Midbrain (tissue), 1 donor: ENCODE results near the gene CCNO.

Experiments
- DNase-seq: peaks from one replicate; lab custom pipeline; 2025; lab: John Stamatoyannopoulos, UW

CCNO gene

GRCh38 chr5:55232985-55233928 is at the start of gene CCNO:
CCNO (minus strand) TSS chr5:55233608; CDS start chr5:55233523, 85 bp downstream.
- DNase-seq = peak; percentile 26

- DNase-seq = no peak
Measured at GRCh38 chr5:55278778-55279177, 45.4 kb upstream of the CCNO start.

DNA sequence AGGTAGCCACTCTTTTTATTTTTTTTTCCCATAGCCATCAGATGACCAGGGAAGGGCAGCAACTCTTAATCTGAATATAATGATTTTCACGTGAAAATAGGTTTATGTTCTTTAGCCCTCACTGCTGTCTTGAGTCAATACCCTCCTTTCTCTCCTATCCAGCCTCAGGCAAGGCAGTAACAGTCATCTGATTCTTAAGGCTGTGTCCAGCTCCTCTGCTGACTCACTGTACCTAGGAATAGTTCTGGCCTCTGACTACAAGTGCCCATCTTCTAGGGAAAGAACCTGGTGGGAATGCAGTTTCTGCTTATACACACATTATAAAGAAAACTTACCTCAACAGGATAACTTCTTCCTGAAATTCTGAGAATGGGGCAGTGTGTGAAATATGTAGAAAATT is 43.4 kb upstream of the CCNO start:
- DNase-seq = no peak

DNA sequence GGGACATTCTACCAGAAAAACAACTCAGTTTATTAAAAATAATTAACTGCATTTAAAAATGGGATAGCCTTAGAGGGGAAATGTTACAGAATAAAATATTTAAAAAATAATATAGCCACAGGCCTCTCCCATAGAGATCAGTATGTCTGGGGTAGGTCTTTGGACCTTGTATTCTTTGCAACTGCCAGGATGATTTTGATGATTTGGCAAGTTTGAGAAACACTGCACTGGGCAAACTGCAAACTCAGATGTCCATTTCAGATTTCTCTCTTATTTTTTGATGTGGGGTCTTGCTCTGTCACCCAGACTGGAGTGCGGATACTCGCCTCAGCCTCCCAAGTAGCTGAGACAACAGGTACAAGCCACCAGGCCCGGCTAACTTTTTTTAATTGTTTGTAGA is 24.9 kb upstream of the CCNO start:
- no peak for DNase-seq

GRCh38 chr5:55254802-55255201 is 21.4 kb upstream of the CCNO start:
- DNase-seq = no peak

GRCh38 chr5:55250064-55250463 is 16.7 kb upstream of the CCNO start:
- no peak for DNase-seq

DNA sequence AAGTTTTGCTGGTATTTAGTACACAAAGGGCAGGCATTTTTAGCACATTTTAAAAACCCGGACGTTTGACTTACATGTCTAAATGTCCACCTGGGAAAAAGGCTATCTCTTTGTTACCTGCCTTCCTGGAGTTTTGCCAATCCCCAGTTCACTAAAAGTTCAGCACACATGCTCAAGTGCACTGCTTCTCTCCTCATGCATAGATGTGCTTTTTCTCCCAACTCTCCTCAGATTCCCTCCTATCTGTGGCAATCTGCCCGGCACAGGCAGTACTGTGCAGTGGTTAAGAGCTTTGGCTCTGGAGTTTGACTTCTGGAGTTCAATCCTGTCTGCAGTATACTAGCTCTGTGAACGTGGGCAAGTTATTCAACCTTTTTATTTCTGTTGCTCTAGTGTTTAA is 8.3 kb upstream of the CCNO start:
- no peak for DNase-seq

DNA sequence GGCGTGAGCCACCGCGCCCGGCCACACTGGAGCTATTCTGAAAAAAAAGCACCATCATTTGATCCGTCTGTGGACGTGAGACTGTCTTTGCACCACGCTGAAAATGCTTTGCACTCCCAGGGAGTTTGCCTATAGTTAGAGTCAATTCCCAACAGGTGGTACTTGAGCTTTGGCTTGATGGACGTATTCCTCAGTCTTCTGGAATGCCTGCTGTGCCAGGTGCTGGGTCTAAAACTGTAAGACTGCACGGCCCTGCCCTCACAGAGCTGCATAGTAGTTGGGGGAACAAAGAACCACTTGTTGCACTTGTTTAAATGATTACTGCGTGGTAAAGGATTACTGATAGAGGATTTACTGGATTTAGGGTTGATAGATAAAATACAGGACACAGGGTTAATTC is 3.4 kb upstream of the CCNO start:
- DNase-seq = no peak

DNA sequence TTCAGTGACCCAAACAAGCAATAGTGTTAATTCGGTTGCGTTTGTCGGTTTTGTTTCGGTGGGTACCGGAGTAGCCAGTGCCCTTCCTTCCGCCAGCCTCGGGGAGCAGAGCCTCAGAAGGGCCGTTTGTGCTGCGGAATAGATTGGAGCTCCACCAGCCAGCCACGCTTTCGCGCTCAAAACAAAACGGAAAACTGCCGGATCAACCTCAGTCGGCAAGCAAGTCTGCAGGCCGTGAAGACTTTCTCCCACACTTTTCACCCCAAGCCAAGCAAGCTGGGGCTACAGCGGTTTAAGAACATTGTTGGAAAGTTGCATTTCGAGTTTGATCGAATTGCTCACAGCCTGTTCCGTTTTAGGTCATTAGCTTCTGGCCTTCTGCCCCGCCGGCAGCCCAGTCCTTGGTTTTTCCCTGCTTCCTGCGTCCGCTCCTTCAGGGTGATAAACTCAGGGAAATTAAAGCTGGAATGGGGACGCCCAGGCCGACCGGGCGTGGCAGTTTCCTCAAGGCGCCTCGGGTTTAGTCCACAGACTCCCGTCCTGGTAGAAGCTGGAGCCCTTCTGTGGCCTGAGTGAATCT is 803 bp upstream of the CCNO start:
- no peak for DNase-seq

DNA sequence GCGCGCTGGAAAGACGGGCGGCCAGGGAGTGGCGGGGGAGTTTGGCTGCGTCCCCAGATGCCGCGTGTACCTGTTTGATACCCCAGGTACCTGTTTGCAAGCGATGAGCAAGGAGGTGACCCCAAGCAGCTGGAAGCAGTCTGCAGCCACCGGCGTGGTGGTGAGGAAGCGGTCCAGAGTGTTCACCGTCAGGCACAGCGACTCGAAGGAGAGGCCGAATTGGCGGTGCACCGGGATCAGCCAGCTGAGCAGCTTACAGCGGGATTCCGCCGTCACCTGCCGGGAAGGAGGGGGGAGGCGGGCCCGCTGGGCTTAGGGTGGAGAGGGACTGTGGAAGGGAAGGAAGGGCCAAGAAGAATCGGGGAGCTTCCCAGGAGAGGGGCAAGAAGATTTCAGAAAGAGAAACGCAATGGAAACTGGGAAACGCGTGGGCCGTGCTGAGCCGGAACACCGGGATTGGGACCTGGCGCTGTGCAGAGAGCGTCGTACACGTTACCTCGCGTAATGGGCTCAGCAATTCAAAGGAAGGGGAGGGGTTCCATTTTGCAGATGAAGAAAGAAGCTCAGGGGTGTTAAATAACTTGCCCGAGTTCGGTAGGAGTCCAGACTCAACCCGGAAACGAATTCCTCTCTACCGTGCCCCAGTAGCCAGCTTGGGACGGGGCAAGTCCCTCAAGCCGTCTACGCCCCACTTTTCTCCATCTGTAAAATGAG is 980 bp downstream of the CCNO start:
- DNase-seq = no peak

DNA sequence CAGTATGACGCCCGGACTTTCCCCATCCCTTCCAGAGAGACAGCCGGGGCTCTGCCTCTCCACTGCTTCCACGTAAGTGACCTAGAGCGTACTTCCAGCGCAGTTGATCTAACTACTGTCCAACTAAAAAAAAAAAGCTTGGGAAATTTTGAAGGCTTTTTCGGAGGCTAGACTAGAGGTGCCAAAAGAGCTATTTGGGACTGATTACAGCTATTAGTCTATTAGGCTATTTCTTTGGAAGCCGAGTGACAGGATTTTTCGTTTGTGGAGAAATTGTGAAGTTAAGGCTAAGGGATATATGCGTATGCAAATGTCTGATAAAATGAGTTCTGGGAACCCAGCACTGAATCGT is 1.5 kb downstream of the CCNO start:
- DNase-seq = no peak

DNA sequence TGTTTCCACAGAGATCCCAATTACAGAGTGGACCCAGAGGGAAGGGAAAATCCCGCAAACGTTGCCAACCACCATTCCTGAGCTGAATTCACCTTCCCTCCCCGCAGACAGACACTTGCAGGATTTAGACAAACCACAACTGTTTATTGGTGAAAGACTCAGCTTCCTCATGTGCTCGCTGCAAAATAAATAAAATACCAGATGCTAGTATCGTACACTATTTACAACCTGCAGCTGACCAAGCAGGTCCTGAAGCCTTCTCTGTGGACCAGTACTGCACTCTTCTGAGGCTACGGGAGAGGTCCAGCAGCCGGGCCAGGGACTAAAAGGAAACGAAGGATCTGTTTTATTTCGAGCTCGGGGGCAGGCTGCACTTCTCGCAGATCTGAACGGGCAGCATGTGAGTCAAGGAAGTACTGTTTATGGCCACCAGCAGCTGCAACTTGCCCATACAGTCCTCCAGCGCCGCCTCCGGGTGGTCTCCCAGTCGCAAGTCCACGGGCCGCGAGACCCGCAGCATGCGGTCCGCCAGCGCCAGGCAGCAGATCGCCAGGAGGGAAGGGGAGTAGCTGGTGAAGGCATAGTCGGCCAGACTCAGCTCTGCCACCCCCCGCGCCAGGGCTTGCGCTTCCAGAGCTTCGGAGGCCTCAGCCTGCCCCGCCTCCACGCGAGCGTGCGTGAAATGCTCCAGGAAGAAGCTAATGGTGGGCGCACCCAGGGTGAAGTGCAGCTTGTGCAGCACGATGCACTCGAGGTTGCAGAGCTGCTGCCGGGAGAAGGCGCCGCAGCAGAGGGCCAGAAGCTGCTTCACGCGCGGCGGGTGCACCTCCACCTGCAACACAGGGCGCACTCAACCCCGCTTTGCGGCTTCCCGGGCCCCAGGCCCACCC is 2.1 kb downstream of the CCNO start:
- DNase-seq = no peak

DNA sequence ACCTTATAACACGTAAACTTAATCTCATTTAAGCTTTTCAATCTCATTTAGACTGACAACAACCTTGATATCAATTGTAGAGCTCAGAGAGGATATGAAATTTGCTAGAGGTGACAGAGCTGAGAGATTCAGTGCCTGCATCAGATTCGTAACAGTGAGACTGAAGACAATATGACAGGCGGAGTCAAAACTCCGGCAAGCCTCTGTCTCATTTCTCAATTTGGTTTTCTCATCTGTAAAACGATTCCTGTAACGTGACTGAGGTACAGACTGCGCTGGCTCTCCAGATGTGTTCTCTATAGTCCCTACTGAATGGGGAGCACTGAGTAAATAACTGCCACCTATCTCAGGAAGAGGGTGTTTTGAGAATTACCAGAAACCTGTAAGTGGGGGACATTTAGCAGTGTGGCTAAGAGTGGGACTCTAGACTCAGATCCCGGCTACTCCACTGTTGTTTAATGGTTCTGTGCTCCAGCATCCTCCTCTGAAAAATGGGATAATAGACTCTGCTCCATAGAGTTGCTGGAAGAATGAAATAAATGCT is 3.2 kb downstream of the CCNO start:
- no peak for DNase-seq

DNA sequence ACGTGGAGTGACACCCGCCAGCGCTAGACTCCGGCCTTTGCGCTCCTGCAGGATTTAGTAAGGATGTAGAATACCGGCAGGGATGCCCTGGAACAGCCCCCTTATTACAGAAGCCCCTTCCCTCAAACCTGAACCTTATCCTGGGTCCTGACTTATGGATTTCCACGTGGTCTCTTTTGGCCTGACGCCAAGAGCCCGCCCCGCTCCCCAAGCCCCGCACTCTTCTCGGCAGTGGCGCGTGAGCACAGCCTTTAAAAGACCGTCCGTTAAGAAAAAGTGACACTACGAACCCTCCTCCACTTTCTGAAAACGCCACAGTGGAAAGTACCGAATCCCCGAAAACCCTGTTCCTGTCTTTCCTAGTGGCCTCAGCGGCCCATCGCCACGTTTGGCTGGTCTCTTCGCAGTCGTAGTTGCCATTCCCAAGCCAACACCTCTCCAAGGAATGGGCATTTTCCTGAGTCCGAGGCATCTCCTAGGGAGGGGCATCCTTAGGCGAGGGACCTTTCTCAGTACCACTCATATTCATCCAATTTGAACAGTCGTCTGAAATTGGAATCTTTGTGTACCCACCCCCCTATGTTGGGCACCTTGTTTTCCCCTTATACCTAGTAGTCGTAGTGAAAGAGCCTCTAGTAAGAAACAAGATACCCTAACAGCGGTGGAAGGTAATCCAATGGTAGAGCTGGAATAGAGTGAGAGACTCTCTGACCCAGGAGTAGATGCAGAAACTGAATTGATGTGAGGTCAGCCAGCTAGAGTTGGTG is 5.6 kb downstream of the CCNO start:
- no peak for DNase-seq

GRCh38 chr5:55226934-55227663 is 6.3 kb downstream of the CCNO start, which contains the start of gene MCIDAS:
MCIDAS (minus strand) TSS chr5:55227315; CDS start chr5:55227138, 177 bp downstream.
- no peak for DNase-seq

DNA sequence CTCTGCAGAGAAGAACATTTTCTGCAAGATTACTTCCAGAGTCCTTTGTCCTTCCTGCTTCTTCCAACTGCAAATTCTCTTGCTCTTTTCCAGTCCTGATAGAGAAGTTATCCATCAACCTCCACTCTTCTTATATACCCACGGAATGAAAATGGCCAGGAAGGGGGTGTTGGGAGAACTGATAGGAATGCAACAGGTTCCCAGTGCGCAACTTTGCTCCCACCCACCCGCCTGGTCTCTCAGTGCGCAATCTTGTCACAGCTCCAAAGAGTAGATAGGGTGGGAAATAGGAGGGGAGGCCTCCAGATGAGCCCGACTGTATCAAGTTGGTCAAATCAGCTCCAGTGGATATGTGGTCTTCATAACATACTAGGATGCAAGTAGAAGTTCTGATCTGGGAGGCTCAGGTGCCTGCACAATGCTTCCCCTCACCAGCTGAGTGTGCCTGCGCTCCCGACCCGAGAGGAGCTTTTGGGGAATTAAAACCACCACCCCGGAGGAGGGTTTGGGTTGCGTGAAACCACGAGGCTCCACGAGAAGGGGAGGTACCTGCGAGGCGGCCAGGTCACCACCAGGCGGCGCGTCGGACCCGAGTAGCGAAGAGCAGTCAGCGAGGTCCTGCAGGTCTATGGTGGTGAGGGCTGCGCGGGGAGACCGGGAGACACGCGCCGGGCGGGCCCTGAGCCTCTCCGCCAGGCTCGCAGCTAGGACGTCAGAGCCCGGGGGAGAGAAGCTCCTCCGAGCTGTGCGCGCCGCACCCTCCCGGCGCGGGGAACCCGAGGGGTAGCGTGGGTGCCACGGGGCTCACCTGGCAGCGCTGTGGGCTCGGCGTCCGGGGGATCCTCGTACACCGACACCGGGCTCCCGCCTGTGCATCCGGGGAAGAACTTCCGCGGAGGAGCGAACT is 7.1 kb downstream of the CCNO start:
- no peak for DNase-seq

DNA sequence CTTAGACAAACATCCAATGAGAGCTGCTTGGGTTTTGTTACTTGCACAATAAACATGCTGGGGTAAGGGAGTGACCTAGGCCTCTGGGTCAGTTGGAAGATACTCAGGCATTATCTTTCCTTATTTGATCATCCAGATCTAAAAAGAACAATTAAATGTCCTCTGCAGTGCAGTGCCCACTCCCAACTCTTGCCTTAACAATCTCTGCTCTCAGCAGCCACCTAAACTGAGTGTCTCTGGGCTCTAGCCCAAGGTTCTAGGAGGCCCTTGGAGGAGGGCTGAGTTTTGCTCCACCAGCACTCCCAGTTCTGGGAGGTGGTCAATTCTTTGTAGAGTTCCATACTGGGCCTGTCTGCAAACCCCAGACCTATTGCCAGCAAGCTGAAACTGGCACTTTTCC is 8.1 kb downstream of the CCNO start:
- DNase-seq = no peak

DNA sequence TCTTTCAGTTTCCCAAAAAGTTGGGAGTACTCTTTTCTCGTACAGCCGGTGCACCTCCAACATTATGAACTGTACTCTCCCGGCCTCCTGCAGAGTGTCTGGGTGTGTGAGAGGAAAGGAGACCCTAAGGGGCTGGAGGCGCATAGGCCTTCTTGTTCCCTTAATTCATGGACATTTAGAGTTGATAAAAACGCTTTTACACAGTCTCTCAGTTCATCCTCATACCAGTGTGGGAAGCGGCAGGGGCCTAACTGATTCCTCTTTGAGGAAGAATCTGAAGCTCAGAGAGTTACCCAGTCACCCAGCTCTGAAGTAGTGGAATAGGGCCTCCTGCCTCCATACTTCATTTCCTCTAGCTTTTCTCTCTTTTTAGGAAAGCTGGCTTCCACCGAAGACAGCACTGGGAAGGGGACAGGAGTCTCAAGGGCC is 9.6 kb downstream of the CCNO start:
- DNase-seq = no peak
